SH-SY5Y (cell line): Measurements from ENCODE around the gene HELQ.

ENCODE experiments used
- GATA2 ChIP-seq: IDR thresholded peaks from 2 replicates; pipeline ENCODE4 v1.6.1; 2011; ENCODE audit warnings: mild to moderate bottlenecking, low read depth, low read length
- GATA3 ChIP-seq: IDR thresholded peaks from 2 replicates; pipeline ENCODE4 v1.6.1; 2011; ENCODE audit warnings: low read depth, mild to moderate bottlenecking, low read length, moderate library complexity

GRCh38 chr4:83361416-83362103, 94.1 kb downstream of the HELQ start:
- TF ChIP-seq GATA2 (no peak), GATA3 (no peak)
